Measurements from ENCODE around the gene TAS2R42. TPM values are rescaled to one million over a fixed set of nuclear protein-coding genes. Genes with fewer than 3 reads are reported as not detected.
A peak's percentile ranks its signal among the peaks of the same experiment; 100 is the strongest.

Gene TAS2R42, protein sequence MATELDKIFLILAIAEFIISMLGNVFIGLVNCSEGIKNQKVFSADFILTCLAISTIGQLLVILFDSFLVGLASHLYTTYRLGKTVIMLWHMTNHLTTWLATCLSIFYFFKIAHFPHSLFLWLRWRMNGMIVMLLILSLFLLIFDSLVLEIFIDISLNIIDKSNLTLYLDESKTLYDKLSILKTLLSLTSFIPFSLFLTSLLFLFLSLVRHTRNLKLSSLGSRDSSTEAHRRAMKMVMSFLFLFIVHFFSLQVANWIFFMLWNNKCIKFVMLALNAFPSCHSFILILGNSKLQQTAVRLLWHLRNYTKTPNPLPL
- total RNA-seq: under 1 TPM in 1 of 2 donors, not detected in 1; 0.71 TPM
- not detected for polyA plus RNA-seq (ENCODE audit: insufficient read depth, low read depth, low replicate concordance)
- long read RNA-seq, donor 1: 0 reads
- long read RNA-seq, donor 2: 0 reads

GRCh38 chr12:11186837-11187236 is at the start of gene TAS2R42:
Gene TAS2R42, minus strand, starts transcription at chr12:11186937. Its CDS starts 0 bp downstream, at chr12:11186937.
- 60 to 85% methylated on average over 2 of the region's 2 CpGs for WGBS, 2 donors
- H3K36me3 ChIP-seq (ENCODE audit: low read depth, missing control alignments): no peaks in the 10 kb centered on the region
- intact Hi-C loops (cut with DNase I; ENCODE audit: low total_unique reads): no loop called here
- no peaks in the 10 kb centered on the region for H3K9me3 ChIP-seq
- DNase-seq: no peak
- H3K4me3 ChIP-seq: no peak within 1 kb of the TSS
- TF ChIP-seq POLR2A (IDR thresholded peaks at IDR 0.05): no peak
- H3K27ac ChIP-seq: no peak within 1 kb of the TSS
- no peaks in the 10 kb centered on the region for H3K4me1 ChIP-seq
- H3K27me3 ChIP-seq: no peaks in the 10 kb centered on the region

- H3K27ac ChIP-seq: no peak overlapping the region
- H3K4me1 ChIP-seq: no peaks in the 10 kb centered on the region
- no peak for DNase-seq
- TF ChIP-seq POLR2A (IDR thresholded peaks at IDR 0.05): no peak
- no peak overlapping the region for H3K4me3 ChIP-seq
- 69 to 72% methylated on average over 5 of the region's 5 CpGs for WGBS, 2 donors
- no peaks in the 10 kb centered on the region for H3K27me3 ChIP-seq
- intact Hi-C loops (cut with DNase I; ENCODE audit: low total_unique reads): no loop called here
- no peaks in the 10 kb centered on the region for H3K36me3 ChIP-seq (ENCODE audit: low read depth, missing control alignments)
- no peaks in the 10 kb centered on the region for H3K9me3 ChIP-seq
These were observed 46.8 kb upstream of the TAS2R42 start for GRCh38 chr12:11233532-11233931.

GRCh38 chr12:11228296-11228879 is 41.7 kb upstream of the TAS2R42 start:
- TF ChIP-seq POLR2A (IDR thresholded peaks at IDR 0.05) (no peak), CTCF (IDR thresholded peaks at IDR 0.05) (peak in 2 of 3 experiments; percentile 25 to 41)
- no peaks in the 10 kb centered on the region for H3K27me3 ChIP-seq
- no peak overlapping the region for H3K4me3 ChIP-seq
- no peak overlapping the region for H3K27ac ChIP-seq
- no peaks in the 10 kb centered on the region for H3K9me3 ChIP-seq
- H3K36me3 ChIP-seq (ENCODE audit: low read depth, missing control alignments): no peaks in the 10 kb centered on the region
- WGBS, 2 donors: 53 to 59% methylated on average over 5 of the region's 5 CpGs
- H3K4me1 ChIP-seq: no peaks in the 10 kb centered on the region
- DNase-seq: peak; percentile 68
- intact Hi-C loops (cut with DNase I; ENCODE audit: low total_unique reads): no loop called here

DNA sequence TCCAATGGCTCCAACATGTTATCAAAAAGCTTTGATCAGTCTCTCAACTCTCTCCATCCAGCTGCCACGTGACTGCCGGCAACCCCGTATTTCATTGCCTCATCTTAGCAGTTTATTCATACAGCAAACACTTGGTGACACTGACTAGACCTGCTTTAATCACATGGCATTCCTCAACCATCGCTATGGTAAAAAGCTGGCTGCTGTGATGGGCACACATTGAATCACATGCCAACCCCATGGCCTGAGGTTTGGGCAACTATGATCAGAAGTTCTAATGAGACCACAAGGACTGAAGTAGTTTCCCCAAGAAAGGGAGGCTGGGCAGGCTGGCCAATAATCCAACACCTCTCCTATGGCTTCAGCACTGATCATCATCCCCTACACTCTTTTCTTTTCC is 40.6 kb upstream of the TAS2R42 start:
- no peak for DNase-seq
- intact Hi-C loops (cut with DNase I; ENCODE audit: low total_unique reads): no loop called here
- Histone ChIP-seq H3K27me3 (no peaks in the 10 kb centered on the region), H3K4me1 (no peaks in the 10 kb centered on the region), H3K4me3 (no peak overlapping the region), H3K27ac (no peak overlapping the region), H3K9me3 (no peaks in the 10 kb centered on the region), H3K36me3 (ENCODE audit: low read depth, missing control alignments) (no peaks in the 10 kb centered on the region)
- 84 to 91% methylated on average over 4 of the region's 4 CpGs for WGBS, 2 donors
- TF ChIP-seq POLR2A (IDR thresholded peaks at IDR 0.05): no peak
- no peak for TF ChIP-seq CTCF (IDR thresholded peaks at IDR 0.05)

- WGBS, 2 donors: 64 to 75% methylated on average over 1 of the region's 1 CpG
- Histone ChIP-seq H3K27me3 (no peaks in the 10 kb centered on the region), H3K4me1 (no peaks in the 10 kb centered on the region), H3K36me3 (ENCODE audit: low read depth, missing control alignments) (no peaks in the 10 kb centered on the region), H3K27ac (no peak overlapping the region), H3K4me3 (no peak overlapping the region), H3K9me3 (no peaks in the 10 kb centered on the region)
- DNase-seq: no peak
- TF ChIP-seq POLR2A (IDR thresholded peaks at IDR 0.05) (no peak), CTCF (IDR thresholded peaks at IDR 0.05) (no peak)
- intact Hi-C loops (cut with DNase I; ENCODE audit: low total_unique reads): no loop called here
These were observed 22.4 kb upstream of the TAS2R42 start for GRCh38 chr12:11209113-11209512.

Data from testis (tissue), 5 donors.